Lung microvascular endothelial cell (primary cell): Measurements from ENCODE around the gene DBF4. TPM values are rescaled to one million over a fixed set of nuclear protein-coding genes. Genes with fewer than 3 reads are reported as not detected.
"Not testable (repeated sequence)": the region's sequence is repeated elsewhere in the genome, so short reads cannot be mapped to it uniquely, and the experiment has no call there.

ENCODE experiments used
- DNase-seq, 2 donors: peaks; one replicate each; pipeline versions ENCODE4 v3.0.0 to v3.0.0-alpha.2; 2010; ENCODE audit warnings: low read depth in 2 of 2
- total RNA-seq: library from RNA; depleted of rRNA; stranded (reverse); fragments of >200 nt; gene quantifications from 2 replicates; pipeline ENCODE4 v1.2.1, GENCODE V29; 2014

Gene DBF4
- total RNA-seq, 1 donor from 2014 or later = 6.9 TPM

DNA sequence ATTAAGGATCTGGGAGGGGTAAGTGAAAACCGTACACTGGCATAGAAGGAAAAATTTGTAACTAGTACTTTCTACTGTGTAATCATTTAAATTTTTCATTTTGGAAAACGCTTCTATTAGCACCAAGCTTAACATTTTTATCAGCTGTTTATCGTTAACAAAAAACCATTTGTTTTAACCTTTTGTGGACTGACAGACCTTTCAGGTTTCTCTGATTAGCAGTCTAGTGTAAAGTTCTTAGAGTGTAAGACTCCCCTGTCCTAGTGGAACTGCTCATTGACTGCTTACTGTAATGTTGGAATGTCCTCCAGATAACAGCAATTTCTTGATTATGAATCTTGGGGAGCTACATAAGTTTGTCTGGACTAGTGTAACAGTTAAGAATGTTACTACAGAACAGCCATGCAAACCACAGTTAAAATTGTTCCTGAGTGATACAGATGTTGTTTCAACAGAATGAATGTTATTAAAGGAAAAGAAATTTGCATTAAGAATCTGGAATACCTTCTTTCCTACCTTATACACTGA is 2.0 kb downstream of the DBF4 start:
- peak in 1 of 2 donors; percentile 6 for DNase-seq

DNA sequence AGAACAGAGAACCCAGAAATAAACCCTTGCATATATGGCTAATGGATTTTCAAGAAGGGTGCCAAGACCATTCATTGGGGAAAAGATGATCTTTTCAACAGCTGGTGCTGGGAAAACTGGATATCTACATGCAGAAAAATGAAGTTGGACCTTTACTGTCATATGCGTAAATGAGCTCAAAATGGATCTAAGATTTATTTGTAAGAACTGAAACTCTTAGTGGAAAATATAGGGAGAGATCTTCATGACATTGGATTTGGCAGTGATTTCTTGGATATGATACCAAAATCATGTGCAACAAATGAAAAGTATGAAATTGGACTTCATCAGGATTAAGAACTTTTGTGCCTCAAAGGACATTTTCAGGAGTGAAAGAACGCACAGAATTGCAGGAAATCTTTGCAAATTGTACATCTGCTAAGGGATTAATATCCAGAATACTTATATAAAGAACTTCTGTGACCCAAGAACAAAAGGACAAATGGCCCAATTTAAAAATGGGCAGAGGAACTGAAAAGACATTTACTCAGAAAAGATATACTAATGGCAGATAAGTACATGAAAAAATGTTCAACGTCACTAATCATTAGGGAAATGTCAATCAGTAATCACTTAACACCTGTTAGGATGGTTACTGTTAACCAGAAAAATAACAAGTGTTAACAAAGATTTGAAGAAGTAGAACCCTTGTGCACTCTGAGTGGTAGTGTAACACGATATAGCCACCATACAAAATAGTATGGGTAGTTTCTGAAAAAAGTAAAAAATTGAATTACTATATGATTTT is 6.1 kb downstream of the DBF4 start:
- no peak for DNase-seq

DNA sequence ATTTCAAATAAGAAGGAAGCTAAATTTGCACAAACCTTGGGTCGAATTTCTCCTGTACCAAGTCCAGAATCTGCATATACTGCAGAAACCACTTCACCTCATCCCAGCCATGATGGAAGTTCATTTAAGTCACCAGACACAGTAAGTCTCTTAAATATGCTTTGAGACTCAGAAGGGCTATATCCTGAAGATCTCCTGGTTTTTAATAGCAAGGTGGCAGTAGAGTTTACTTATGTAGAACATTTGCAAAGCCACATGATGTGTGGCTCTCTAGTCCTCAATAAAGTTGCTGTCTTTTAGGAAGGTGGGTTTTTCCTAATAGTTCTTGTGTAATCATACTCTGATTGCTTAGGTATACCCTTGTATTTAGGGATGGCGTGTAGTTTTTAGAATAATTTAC is 8.7 kb downstream of the DBF4 start:
- no peak for DNase-seq

DNA sequence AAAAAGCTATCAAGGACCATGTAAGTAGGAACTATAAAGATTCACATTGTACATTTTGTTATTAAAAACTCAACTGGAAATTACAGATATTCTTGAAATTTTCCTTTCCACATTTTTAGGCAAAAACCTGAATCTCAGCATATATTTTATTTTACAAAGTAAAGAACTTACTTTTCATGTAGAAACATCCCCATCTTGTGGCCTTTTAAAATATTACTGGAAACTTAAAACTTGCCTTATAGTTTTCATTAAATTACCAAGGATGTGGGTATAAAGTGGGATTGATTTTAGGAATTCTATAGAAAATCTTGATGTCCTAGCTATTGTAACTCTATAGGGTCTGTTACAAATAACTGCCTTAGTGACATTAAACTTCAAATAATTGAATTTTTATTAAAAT is 10.6 kb downstream of the DBF4 start:
- peak; percentile 52 to 66 for DNase-seq

DNA sequence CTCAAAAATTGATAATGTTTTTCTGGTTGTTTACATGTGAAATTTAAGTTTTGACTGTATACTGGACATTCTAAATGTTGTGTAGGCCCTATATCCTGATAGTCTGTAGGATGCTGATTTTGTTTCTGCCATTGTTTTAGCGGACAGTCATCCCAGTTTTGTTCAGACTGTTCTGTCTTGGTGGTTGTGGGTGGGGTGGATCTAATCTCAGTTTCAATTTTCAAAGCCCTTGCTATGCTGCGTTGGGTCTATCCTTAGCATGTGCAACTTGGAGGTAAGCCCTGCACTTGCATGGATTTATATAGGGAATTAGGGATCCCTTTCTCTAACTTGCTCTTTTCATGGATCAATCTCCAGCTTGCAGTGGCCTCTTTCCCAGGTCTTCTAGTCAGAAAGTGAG is 19.1 kb downstream of the DBF4 start:
- DNase-seq = no peak

DNA sequence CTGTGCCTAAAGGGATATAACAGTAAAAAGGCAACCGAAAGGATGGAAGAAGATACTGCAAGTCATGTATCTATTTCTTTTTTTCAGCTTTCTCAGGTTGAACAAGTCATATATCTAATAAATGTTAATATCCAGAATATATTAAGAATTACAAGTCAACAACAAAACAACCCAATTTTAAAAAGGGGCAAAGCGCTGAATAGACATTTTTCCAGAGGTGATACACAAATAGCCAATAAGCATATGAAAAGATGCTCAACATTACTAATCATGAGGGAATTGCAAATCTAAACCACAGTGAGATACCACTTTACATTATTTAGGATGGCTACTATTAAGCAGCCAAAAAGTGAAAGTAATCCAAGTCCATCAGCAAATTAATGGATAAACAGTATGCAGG is 23.0 kb downstream of the DBF4 start:
- no peak for DNase-seq

DNA sequence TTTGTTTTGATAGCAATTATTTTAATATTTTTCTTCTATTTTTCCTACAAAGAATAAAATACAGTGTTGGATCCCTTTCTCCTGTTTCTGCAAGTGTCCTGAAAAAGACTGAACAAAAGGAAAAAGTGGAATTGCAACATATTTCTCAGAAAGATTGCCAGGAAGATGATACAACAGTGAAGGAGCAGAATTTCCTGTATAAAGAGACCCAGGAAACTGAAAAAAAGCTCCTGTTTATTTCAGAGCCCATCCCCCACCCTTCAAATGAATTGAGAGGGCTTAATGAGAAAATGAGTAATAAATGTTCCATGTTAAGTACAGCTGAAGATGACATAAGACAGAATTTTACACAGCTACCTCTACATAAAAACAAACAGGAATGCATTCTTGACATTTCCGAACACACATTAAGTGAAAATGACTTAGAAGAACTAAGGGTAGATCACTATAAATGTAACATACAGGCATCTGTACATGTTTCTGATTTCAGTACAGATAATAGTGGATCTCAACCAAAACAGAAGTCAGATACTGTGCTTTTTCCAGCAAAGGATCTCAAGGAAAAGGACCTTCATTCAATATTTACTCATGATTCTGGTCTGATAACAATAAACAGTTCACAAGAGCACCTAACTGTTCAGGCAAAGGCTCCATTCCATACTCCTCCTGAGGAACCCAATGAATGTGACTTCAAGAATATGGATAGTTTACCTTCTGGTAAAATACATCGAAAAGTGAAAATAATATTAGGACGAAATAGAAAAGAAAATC is 31.0 kb downstream of the DBF4 start:
- DNase-seq = peak in 1 of 2 donors; percentile 41

DNA sequence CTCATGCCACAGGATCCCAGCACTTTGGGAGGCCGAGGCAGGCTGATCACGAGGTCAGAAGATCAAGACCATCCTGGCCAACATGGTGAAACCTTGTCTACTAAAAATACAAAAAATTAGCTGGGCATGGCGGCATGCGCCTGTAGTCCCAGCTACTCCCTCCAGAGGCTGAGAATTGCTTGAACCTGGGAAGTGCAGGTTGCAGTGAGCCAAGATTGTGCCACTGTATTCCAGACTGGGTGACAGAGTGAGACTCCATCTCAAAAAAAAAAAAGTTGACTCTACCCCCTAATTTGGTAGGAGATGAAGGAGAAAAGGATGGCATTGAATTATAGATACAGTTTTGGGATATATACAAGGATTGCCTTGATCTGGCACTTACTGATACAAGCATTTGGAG is 32.5 kb downstream of the DBF4 start:
- DNase-seq = not testable (repeated sequence)

DNA sequence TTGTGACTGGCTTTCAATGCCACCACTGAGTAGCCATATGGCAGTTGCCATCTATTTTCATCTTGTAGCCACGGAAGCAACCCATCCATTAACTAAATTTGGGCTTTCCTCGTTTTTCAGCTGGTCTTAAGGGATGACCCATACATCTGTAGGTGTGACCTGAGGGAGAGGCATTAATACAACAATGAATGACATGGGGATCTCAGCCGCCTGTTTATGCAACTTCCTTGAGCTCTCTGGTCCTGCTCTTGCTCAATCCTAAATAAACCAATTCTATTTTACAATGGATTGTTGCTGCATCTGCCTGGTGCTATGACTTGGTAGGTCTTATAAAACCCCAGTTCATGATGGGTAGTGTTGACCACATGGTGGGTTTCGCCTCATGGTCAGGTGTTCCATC is 35.8 kb downstream of the DBF4 start:
- DNase-seq = no peak

DNA sequence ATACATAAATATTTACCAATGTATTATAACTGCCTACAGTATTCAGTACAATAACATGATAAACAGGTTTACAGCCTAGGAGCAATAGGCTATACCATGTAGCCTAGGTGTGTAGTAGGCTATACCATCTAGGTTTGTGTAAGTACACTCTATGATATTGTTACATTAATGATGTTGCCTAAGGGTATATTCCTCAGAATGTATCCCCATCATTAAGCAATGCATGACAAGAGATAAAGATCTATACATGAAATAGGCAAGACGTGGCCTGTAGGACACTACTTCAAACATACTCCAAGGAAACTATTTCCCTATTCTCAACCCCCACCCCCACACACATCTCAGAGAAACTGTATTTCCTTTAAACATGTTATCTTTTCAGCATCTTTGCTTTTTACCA is 42.4 kb downstream of the DBF4 start:
- DNase-seq = no peak

DNA sequence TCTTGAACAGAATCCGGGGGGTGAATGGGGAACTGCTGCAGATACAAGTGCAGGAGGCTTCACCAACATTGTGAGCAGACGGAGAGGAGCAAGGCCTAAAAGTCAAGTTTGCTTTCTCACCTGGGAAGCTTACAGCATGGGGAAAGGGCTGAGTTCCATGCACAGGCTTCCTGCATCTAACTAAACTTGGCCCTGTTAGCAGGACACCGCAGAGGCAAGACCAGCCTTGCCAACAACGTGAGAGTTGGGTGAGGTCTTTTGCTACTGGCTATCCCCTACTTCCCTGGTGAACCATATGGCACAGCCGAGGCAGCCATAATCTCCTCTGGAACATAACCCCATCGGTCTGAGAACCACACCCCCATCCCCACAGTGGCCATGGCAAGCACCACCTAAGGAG is 43.6 kb downstream of the DBF4 start:
- DNase-seq = no peak

DNA sequence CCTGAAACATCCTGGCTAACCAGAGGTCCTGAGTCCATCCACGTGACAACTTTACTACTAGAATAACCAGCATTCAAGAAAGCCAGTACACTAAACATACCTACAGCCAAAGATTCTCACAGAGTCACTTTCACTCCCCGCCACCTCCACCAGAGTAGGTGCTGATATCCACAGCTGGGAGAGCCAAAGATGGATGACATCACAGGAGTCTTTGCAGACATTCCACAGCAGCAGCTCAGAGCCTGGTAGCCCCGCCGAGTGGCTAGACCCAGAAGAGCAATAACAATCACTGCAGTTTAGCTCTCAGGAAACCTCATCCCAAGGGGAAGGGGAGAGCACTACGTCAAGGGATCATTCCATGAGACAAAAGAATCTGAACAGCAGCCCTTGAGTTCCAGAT is 44.3 kb downstream of the DBF4 start:
- DNase-seq = no peak

DNA sequence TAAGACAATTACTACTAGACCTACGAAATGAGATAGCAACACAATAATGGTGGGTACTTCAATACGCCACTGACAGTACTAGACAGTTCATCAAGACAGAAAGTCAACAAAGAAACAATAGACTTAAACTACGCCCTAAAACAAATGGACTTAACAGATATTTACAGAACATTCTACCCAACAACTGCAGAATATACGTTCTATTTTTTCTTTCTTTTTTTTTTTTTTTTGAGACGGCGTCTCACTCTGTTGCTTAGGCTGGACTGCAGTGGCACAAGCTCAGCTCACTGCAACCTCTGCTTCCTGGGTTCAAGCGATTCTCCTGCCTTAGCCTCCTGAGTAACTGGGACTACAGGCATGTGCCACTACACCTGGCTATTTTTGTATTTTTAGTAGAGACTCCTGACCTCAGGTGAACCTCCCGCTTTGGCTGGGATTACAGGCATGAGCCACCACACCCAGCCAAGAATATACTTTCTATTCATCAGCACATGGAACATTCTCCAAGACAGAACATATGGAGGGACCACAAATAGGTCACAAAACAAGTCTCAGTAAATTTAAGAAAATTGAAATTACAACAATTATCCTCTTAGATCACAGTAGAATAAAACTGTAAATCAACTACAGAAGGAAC is 46.6 kb downstream of the DBF4 start:
- DNase-seq = not testable (repeated sequence)

DNA sequence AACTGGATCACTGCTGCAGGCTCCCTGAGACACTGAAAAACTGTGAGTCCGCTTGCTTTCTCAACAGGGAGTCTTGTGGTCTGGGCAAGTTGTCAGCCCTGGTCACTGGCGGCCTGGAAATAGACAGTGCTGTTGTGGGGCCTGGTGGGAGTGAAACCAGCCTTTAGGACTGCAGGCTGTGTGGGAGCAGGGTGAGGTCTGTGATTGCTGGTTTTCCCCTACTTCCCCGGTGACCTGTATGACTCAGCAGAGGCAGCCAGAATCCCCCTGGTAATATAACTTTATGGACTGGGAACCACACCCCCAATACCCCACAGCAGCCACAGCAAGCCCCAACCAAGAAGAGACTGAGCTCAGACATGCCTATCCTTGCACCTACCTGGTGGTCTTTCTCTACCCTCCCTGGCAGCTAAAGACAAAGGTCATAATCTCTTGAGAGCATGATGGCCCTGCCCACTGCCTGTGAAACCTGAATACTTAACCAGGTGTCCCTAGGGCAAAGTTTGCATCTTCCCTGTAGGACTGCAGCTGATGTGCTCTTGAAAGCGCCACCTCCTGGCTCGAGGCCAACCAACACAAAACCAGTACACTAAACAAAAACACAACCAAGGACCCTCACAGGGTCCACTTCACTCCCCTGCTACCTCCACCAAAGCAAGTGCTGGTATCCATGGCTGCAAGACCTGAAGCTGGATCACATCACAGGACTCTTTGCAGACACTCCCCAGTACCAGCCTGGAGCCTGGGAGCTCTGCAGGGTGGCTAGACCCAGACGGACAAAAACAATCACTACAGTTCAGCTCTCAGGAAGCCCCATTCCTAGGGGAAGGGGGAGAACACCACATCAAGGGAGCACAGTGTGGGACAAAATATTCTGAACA is 50.5 kb downstream of the DBF4 start:
- no peak for DNase-seq

DNA sequence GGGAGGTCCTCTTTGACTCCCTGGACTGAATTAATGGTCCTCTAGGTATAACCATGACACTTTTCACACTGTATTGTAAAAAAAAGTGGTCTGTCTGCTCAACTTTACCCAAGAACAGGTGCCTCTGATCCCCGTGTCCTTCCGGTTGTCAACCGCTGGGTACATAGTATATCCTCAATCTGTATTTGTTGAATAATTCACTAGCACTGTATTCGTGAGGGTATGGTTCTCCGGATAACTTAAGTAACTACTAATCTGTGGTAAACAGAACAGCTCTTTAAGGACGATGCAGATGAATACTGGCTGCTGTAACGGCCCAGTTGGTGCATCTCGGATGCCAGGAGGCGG is 57.3 kb downstream of the DBF4 start:
- DNase-seq = no peak

DNA sequence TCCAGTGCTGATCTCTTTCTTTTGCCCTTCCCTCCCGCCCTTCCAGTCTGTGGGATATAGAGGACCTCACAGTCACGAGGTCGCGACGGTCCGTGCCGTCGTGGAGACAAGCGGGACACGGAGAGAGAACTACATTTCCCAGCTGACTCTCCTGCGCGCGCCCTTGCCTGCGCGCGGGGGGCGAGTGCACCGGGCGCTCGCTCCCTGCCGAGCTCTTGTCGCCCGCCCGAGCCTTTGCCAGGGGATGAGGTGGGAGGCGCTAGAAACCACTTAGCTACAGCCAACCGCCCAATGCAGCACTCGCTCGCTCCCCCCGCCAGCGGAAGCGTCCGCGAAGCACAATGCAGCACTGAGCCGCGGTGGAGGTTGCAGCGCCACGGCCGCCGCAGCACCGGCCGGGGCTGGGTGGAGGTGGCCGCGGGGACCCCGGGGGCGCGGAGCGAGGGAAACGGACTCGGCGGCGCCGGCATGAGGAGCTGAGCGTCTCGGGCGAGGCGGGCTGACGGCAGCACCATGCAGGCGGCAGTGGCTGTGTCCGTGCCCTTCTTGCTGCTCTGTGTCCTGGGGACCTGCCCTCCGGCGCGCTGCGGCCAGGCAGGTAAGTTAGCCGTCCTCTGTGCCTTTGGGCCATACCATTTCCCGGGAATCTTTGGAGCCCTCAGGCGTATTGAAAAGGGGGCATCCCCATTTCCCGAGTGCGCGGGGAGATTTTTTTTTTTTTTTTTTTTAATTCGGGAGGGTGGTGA is 57.8 kb downstream of the DBF4 start, which contains the start of gene ADAM22:
Gene ADAM22, plus strand, starts transcription at position 299 of the 746 bp plus-strand sequence. Its CDS starts 215 bp downstream, at position 514.
- peak; percentile 91 to 93 for DNase-seq

DNA sequence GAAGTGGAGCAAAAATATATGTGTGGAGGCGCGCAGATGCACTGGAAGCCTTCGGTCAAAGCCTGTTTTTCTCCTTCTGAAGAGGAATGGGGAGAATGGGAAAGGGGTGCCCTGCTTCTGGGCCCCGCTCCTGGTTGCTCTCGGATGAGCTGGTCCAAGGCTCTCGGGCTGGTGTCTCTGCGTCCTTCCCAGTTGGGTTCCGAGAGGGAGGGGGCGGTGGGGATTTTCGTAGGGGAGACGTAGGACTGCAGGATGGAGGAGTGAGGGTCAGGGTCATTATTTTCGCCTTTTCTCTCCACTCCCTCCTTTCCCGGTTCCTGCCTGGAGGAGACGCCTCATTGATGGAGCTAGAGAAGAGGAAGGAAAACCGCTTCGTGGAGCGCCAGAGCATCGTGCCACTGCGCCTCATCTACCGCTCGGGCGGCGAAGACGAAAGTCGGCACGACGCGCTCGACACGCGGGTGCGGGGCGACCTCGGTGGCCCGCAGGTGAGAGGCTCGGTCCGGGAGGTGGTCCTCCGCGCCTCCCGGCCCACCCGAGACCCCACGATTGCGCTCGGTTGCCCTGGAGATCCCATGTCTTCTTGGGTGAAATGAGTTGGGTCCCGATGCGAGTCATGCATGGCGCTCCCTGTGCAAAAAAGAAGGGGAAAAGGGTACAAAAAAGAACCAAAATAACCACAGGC is 58.5 kb downstream of the DBF4 start:
- peak; percentile 10 to 13 for DNase-seq

DNA sequence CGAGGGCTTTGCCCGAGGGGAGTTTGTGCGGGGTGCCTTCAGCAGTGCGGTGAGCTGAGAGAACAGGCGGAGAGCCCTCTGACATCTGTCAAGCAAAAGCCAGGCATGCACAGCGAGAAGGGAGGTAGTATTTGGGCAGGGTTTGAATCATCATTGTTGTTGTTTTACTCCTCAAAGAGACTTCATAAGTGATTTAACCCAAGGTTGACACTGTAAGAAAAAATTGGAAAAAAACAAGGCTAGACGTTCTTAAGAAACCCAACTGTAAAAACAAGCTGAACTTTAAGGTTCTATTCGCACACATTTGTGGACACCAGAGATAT is 59.1 kb downstream of the DBF4 start:
- no peak for DNase-seq

DNA sequence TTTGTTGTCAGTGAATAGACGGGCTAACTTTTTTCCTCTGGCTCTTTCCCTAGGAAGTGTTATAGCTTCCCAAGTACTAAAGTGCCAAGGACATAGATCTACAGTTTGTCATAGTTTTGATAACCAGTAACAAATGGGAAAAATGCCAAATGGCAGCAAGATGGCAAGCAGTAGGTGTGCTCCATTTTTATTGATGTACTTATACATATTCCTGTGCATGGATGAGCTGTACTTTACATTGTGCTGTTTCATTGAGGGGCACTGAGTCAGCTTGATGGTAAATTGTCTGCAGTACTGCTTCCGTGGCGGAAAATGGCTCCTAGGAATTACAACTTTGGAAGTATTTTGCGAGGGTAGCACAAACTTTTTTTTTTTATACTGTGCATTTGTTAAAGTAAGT is 64.8 kb downstream of the DBF4 start:
- DNase-seq = no peak

DNA sequence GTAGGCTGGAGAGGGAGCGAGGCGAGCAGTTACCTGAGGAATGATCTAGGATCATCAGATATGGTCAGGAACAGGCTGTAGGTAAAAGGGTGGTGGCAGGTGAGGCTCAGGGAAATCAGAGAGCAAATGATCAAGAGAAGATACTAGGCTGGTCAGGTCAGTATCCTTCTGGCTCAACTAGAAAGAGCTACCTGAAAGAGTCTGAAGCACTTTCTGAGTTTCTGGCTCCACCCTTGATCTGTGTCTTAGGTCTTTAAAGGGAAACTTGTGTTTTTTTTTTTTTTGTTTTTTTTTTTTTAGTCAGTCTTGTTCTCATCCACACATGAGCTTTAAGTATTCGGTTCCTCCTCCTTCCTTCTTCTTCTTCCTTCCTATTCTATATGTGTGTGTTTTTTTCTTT is 68.3 kb downstream of the DBF4 start:
- no peak for DNase-seq
